ENCODE measurements around the gene PUS10.
A peak's percentile ranks its signal among the peaks of the same experiment; 100 is the strongest.

Gene PUS10

GRCh38 chr2:60964651-60965498 is 53.2 kb downstream of the PUS10 start:
- peak; percentile 27 for DNase-seq (ENCODE audit: low read depth)
- TF ChIP-seq MAX (IDR thresholded peaks at IDR 0.05; ENCODE audit: low read depth, low read length): no peak
- TF ChIP-seq MYC (IDR thresholded peaks at IDR 0.05; ENCODE audit: low read depth, low read length): no peak
- TF ChIP-seq POLR2A (IDR thresholded peaks at IDR 0.05; ENCODE audit: extremely low read depth, insufficient read length): no peak
- TF ChIP-seq CTCF (IDR thresholded peaks at IDR 0.05; ENCODE audit: low read depth, low read length): no peak
- H3K4me3 ChIP-seq (ENCODE audit: low read depth, low read length): no peak overlapping the region

GRCh38 chr2:60963190-60963589 is 54.9 kb downstream of the PUS10 start:
- no peak for TF ChIP-seq POLR2A (IDR thresholded peaks at IDR 0.05; ENCODE audit: extremely low read depth, insufficient read length)
- TF ChIP-seq MYC (IDR thresholded peaks at IDR 0.05; ENCODE audit: low read depth, low read length): no peak
- TF ChIP-seq CTCF (IDR thresholded peaks at IDR 0.05; ENCODE audit: low read depth, low read length): no peak
- TF ChIP-seq MAX (IDR thresholded peaks at IDR 0.05; ENCODE audit: low read depth, low read length): no peak
- no peak overlapping the region for H3K4me3 ChIP-seq (ENCODE audit: low read depth, low read length)
- no peak for DNase-seq (ENCODE audit: low read depth)

GRCh38 chr2:60962528-60962927 is 55.5 kb downstream of the PUS10 start:
- H3K4me3 ChIP-seq (ENCODE audit: low read depth, low read length): no peak overlapping the region
- no peak for TF ChIP-seq CTCF (IDR thresholded peaks at IDR 0.05; ENCODE audit: low read depth, low read length)
- no peak for TF ChIP-seq MYC (IDR thresholded peaks at IDR 0.05; ENCODE audit: low read depth, low read length)
- TF ChIP-seq POLR2A (IDR thresholded peaks at IDR 0.05; ENCODE audit: extremely low read depth, insufficient read length): no peak
- TF ChIP-seq MAX (IDR thresholded peaks at IDR 0.05; ENCODE audit: low read depth, low read length): no peak
- no peak for DNase-seq (ENCODE audit: low read depth)

- H3K4me3 ChIP-seq (ENCODE audit: low read depth, low read length): no peak overlapping the region
- TF ChIP-seq POLR2A (IDR thresholded peaks at IDR 0.05; ENCODE audit: extremely low read depth, insufficient read length): no peak
- TF ChIP-seq CTCF (IDR thresholded peaks at IDR 0.05; ENCODE audit: low read depth, low read length): no peak
- TF ChIP-seq MYC (IDR thresholded peaks at IDR 0.05; ENCODE audit: low read depth, low read length): no peak
- DNase-seq (ENCODE audit: low read depth): peak; percentile 68
These were observed 56.6 kb downstream of the PUS10 start for GRCh38 chr2:60961457-60961856.

GRCh38 chr2:60960706-60961105 is 57.3 kb downstream of the PUS10 start:
- DNase-seq (ENCODE audit: low read depth): no peak

More at GRCh38 chr2:60960706-60961105, 57.3 kb downstream of the PUS10 start:
- H3K4me3 ChIP-seq (ENCODE audit: low read depth, low read length): no peak overlapping the region
- TF ChIP-seq POLR2A (IDR thresholded peaks at IDR 0.05; ENCODE audit: extremely low read depth, insufficient read length) (no peak), CTCF (IDR thresholded peaks at IDR 0.05; ENCODE audit: low read depth, low read length) (no peak), MAX (IDR thresholded peaks at IDR 0.05; ENCODE audit: low read depth, low read length) (no peak), MYC (IDR thresholded peaks at IDR 0.05; ENCODE audit: low read depth, low read length) (no peak)

Measured in NB4 (cell line).